Trophoblast cell (in vitro differentiated cells and primary cell): Measurements from ENCODE around the gene ALG3.

Experiments used
- DNase-seq, 2 donors: peaks; one replicate each; pipeline ENCODE4 v3.0.0-alpha.2; 2016
- H2AFZ ChIP-seq: 2 replicates; pipeline ENCODE4 v1.6.1; 2013; ENCODE audit warnings: low read length, moderate library complexity, mild to moderate bottlenecking; ENCODE audit not compliant: insufficient read depth, poor library complexity
- H2AK5ac ChIP-seq: 2 replicates; pipeline ENCODE4 v1.6.1; 2013; ENCODE audit warnings: mild to moderate bottlenecking, low read length
- H2BK120ac ChIP-seq: 2 replicates; pipeline ENCODE4 v1.6.1; 2013; ENCODE audit warnings: low read length, mild to moderate bottlenecking, moderate library complexity; ENCODE audit not compliant: insufficient read depth, poor library complexity
- H2BK12ac ChIP-seq: 2 replicates; pipeline ENCODE4 v1.6.1; 2013; ENCODE audit warnings: mild to moderate bottlenecking, low read length, moderate library complexity
- H2BK5ac ChIP-seq: 2 replicates; pipeline ENCODE4 v1.6.1; 2013; ENCODE audit warnings: low read length, low read depth, moderate library complexity, mild to moderate bottlenecking; ENCODE audit not compliant: poor library complexity
- H3K14ac ChIP-seq: 2 replicates; pipeline ENCODE4 v1.6.1; 2013; ENCODE audit warnings: mild to moderate bottlenecking, low read length
- H3K18ac ChIP-seq: 2 replicates; pipeline ENCODE4 v1.6.1; 2013; ENCODE audit warnings: mild to moderate bottlenecking, low read length
- H3K23ac ChIP-seq: 2 replicates; pipeline ENCODE4 v1.6.1; 2013; ENCODE audit warnings: low read length
- H3K27ac ChIP-seq: 2 replicates; pipeline ENCODE4 v1.5.1; 2013; ENCODE audit warnings: low read depth, mild to moderate bottlenecking, inconsistent platforms, low read length, moderate library complexity
- H3K27me3 ChIP-seq: 2 replicates; pipeline ENCODE4 v1.6.1; 2013; ENCODE audit warnings: inconsistent platforms, mild to moderate bottlenecking, low read length, moderate library complexity; ENCODE audit not compliant: insufficient read depth
- H3K36me3 ChIP-seq, 2 experiments: 1 replicate in 1 of 2; 2 replicates in 1 of 2; pipeline ENCODE4 v1.6.1; 2013; ENCODE audit warnings: low read length in 2 of 2, mild to moderate bottlenecking in 2 of 2, moderate library complexity in 1 of 2; ENCODE audit not compliant: insufficient read depth in 2 of 2, control insufficient read depth in 1 of 2
- H3K4ac ChIP-seq: 2 replicates; pipeline ENCODE4 v1.6.1; 2013; ENCODE audit warnings: low read depth, mild to moderate bottlenecking, low read length, moderate library complexity
- H3K4me1 ChIP-seq, 2 experiments: 1 replicate in 1 of 2; 2 replicates in 1 of 2; pipeline ENCODE4 v1.6.1; 2013; ENCODE audit warnings: low read length in 2 of 2, mild to moderate bottlenecking in 2 of 2, moderate library complexity in 1 of 2; ENCODE audit not compliant: insufficient read depth in 2 of 2, control insufficient read depth in 1 of 2
- H3K4me2 ChIP-seq: 2 replicates; pipeline ENCODE4 v1.6.1; 2013; ENCODE audit warnings: inconsistent platforms, mild to moderate bottlenecking, low read length, moderate library complexity
- H3K4me3 ChIP-seq: 2 replicates; pipeline ENCODE4 v1.5.1; 2013; ENCODE audit warnings: mild to moderate bottlenecking, low read depth, low read length, inconsistent platforms
- H3K79me1 ChIP-seq: one replicate; pipeline ENCODE4 v1.6.1; 2013; ENCODE audit warnings: low read length
- H3K79me2 ChIP-seq: 2 replicates; pipeline ENCODE4 v1.6.1; 2013; ENCODE audit warnings: low read length, mild to moderate bottlenecking; ENCODE audit not compliant: control insufficient read depth, insufficient read depth, poor library complexity
- H3K9ac ChIP-seq: 2 replicates; pipeline ENCODE4 v1.6.1; 2013; ENCODE audit warnings: mild to moderate bottlenecking, low read length
- H3K9me3 ChIP-seq: 2 replicates; pipeline ENCODE4 v1.6.1; 2013; ENCODE audit warnings: low read depth, mild to moderate bottlenecking, control low read depth, inconsistent platforms, low read length; ENCODE audit not compliant: insufficient read depth
- H4K12ac ChIP-seq: 2 replicates; pipeline ENCODE4 v1.6.1; 2013; ENCODE audit warnings: low read depth, mild to moderate bottlenecking, low read length, moderate library complexity
- H4K8ac ChIP-seq: 2 replicates; pipeline ENCODE4 v1.6.1; 2013; ENCODE audit warnings: low read depth, mild to moderate bottlenecking, low read length, moderate library complexity
- H4K91ac ChIP-seq: one replicate; pipeline ENCODE4 v1.6.1; 2013; ENCODE audit warnings: low read depth, mild to moderate bottlenecking, low read length, moderate library complexity
- WGBS: extraction: QIAGEN DNeasy Blood & Tissue Kit; methylation state at CpG from one replicate; pipeline ENCODE4 v1.1.7; 2013; ENCODE audit warnings: missing lambda C conversion rate; ENCODE audit not compliant: insufficient read length, insufficient coverage; ENCODE audit errors: extremely low coverage; 5-methylcytosine and 5-hydroxymethylcytosine counted together

Gene ALG3

DNA sequence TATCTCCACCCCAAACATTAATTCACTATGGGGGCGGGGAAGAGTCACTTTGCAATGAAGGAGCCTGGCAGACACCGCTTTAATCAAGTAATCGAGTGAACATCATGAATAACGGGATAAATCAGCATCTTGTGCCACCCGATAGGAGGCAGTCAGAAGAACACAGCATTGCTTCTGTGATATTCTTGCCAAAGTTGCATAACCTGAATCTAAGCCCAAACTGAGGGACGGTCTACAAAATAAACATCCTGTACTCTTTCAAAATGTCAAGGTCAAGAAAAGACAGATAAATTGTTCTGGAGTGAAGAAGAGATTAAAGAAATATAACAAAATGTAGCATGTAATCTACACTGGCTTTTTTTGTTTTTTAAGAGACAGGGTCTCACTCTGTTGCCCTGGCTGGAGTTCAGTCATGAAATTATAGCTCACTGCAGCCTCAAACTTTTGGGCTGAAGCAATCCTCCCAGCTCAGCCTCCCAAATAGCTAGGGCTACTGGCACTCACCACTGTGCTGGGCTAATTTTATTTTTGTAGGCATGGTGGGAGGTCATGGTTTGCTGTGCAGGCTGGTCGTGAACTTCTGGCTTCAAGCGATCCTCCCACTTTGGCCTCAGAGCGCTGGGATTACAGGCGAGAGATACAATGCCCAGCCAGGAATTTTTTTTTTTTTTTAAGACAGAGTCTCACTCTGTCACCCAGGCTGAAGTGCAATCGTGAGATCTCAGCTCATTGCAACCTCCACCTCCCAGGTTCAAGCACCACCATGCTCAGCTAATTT, 39.4 kb downstream of the ALG3 start:
- Histone ChIP-seq H2BK12ac (no peak overlapping the region), H2BK5ac (no peak overlapping the region), H3K14ac (no peak overlapping the region), H3K4me2 (no peak overlapping the region), H2AK5ac (no peak overlapping the region), H3K9ac (no peak overlapping the region), H3K27me3 (no peaks in the 10 kb centered on the region), H2BK120ac (no peak overlapping the region), H4K8ac (no peak overlapping the region), H3K9me3 (peaks cover 3% of the 10 kb centered on the region), H4K91ac (no peak overlapping the region), H3K4me1 (no peaks in the 10 kb centered on the region), H4K12ac (no peak overlapping the region), H3K4me3 (no peak overlapping the region), H3K23ac (no peak overlapping the region), H2AFZ (no peak overlapping the region), H3K79me2 (no peaks in the 10 kb centered on the region), H3K27ac (no peak overlapping the region), H3K79me1 (no peaks in the 10 kb centered on the region), H3K18ac (no peak overlapping the region), H3K36me3 (no peaks in the 10 kb centered on the region), H3K4ac (no peak overlapping the region)
- DNase-seq = no peak
- WGBS = no CpG with 5 or more reads among the region's 11 CpGs

- no peak overlapping the region for H3K14ac ChIP-seq
- H3K23ac ChIP-seq = no peak overlapping the region
- no peak overlapping the region for H4K91ac ChIP-seq
- H4K12ac ChIP-seq = no peak overlapping the region
- H3K9me3 ChIP-seq = peaks cover 3% of the 10 kb centered on the region
- H3K79me2 ChIP-seq = no peaks in the 10 kb centered on the region
- H3K18ac ChIP-seq = no peak overlapping the region
- no peak overlapping the region for H3K4ac ChIP-seq
- H3K9ac ChIP-seq = no peak overlapping the region
- H3K27ac ChIP-seq = no peak overlapping the region
- no peak overlapping the region for H2BK120ac ChIP-seq
- H3K4me2 ChIP-seq = no peak overlapping the region
- H2AFZ ChIP-seq = no peak overlapping the region
- no peak overlapping the region for H2BK5ac ChIP-seq
- no peak overlapping the region for H2BK12ac ChIP-seq
- H3K27me3 ChIP-seq = no peaks in the 10 kb centered on the region
- no peaks in the 10 kb centered on the region for H3K4me1 ChIP-seq
- no peak overlapping the region for H3K4me3 ChIP-seq
- H2AK5ac ChIP-seq = no peak overlapping the region
- no peaks in the 10 kb centered on the region for H3K36me3 ChIP-seq
- no peak overlapping the region for H4K8ac ChIP-seq
- peak in 1 of 2 donors; percentile 9 for DNase-seq
- no CpG with 5 or more reads among the region's 8 CpGs for WGBS
- no peaks in the 10 kb centered on the region for H3K79me1 ChIP-seq
Measured at GRCh38 chr3:184203526-184203925, 45.2 kb downstream of the ALG3 start.

GRCh38 chr3:184200825-184201224, 47.9 kb downstream of the ALG3 start:
- Histone ChIP-seq H3K9me3 (no peaks in the 10 kb centered on the region), H3K23ac (no peak overlapping the region), H3K9ac (no peak overlapping the region), H4K91ac (no peak overlapping the region), H3K4ac (no peak overlapping the region), H3K14ac (no peak overlapping the region), H3K4me3 (no peak overlapping the region), H3K27me3 (no peaks in the 10 kb centered on the region), H3K79me2 (no peaks in the 10 kb centered on the region), H4K12ac (no peak overlapping the region), H3K36me3 (peaks cover 0 to 4% of the 10 kb centered on the region in 2 experiments), H4K8ac (no peak overlapping the region), H2AK5ac (no peak overlapping the region), H2AFZ (no peak overlapping the region), H3K18ac (no peak overlapping the region), H3K4me1 (no peaks in the 10 kb centered on the region), H2BK120ac (no peak overlapping the region), H2BK5ac (no peak overlapping the region), H3K27ac (no peak overlapping the region), H3K4me2 (no peak overlapping the region), H2BK12ac (no peak overlapping the region), H3K79me1 (no peaks in the 10 kb centered on the region)
- no peak for DNase-seq

GRCh38 chr3:184198509-184198908, 50.3 kb downstream of the ALG3 start:
- Histone ChIP-seq H2BK120ac (no peak overlapping the region), H3K36me3 (peaks cover 16 to 17% of the 10 kb centered on the region in 2 experiments), H4K8ac (no peak overlapping the region), H3K27ac (no peak overlapping the region), H3K4me1 (no peaks in the 10 kb centered on the region), H3K23ac (no peak overlapping the region), H3K4me2 (no peak overlapping the region), H2AK5ac (no peak overlapping the region), H3K9me3 (no peaks in the 10 kb centered on the region), H3K9ac (no peak overlapping the region), H3K27me3 (no peaks in the 10 kb centered on the region), H3K79me1 (no peaks in the 10 kb centered on the region), H2BK12ac (no peak overlapping the region), H3K14ac (no peak overlapping the region), H2AFZ (no peak overlapping the region), H4K91ac (no peak overlapping the region), H3K18ac (no peak overlapping the region), H3K4me3 (no peak overlapping the region), H3K4ac (no peak overlapping the region), H2BK5ac (no peak overlapping the region), H4K12ac (no peak overlapping the region), H3K79me2 (no peaks in the 10 kb centered on the region)
- no peak for DNase-seq
- no CpG with 5 or more reads among the region's 9 CpGs for WGBS
